Dendritic cell treated with granulocyte-macrophage colony-stimulating factor and Interleukin-4, amounts not matched to agents 40 ng/mL and 50 ng/mL, for 4 days (primary cell): Measurements from ENCODE around the gene RELA.
A peak's percentile ranks its signal among the peaks of the same experiment; 100 is the strongest.

Source experiments
- H3K27ac Mint-ChIP-seq: one replicate; pipeline ENCODE4 v1.8.0; 2022; ENCODE audit warnings: mild to moderate bottlenecking, mixed read lengths
- H3K27me3 Mint-ChIP-seq: one replicate; pipeline ENCODE4 v1.8.0; 2022; ENCODE audit warnings: mild to moderate bottlenecking, mixed read lengths
- H3K36me3 Mint-ChIP-seq: one replicate; pipeline ENCODE4 v1.8.0; 2022; ENCODE audit warnings: low read depth, mixed read lengths
- H3K4me1 Mint-ChIP-seq: one replicate; pipeline ENCODE4 v1.8.0; 2022; ENCODE audit warnings: low read depth, mixed read lengths
- H3K4me3 Mint-ChIP-seq: one replicate; pipeline ENCODE4 v1.8.0; 2022; ENCODE audit warnings: mild to moderate bottlenecking, moderate library complexity, mixed read lengths
- H3K9me3 Mint-ChIP-seq: one replicate; pipeline ENCODE4 v1.8.0; 2022; ENCODE audit warnings: mixed read lengths
- intact Hi-C: fragments of 100-400 bp; cut with micrococcal nuclease; formaldehyde crosslinking; loops from one replicate; pipeline ENCODE4 v1.15.0; 2022

Gene RELA

DNA sequence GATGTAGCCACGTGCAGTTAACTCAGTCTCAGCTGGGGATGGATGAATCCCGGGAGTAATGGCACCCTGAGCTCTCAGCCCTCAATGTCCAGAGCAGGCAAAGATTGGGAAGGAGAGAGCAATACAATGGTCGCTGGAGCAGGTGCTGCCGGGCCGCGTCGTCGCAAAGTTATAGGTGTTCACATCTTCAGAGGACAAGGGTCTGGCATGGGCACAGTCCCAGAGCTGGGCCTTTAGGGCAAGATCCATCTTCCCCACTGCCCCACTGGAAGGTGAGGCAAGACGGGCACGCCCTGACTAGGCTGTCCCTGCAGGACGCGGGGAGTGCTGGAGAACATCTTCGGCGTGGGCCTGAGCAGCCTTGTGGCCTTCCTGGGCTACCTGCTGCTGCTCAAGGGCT, 39.5 kb downstream of the RELA start:
- no peak overlapping the region for H3K4me3 Mint-ChIP-seq
- H3K9me3 Mint-ChIP-seq: no peaks in the 10 kb centered on the region
- peaks cover 26% of the 10 kb centered on the region for H3K4me1 Mint-ChIP-seq
- no peak overlapping the region for H3K27ac Mint-ChIP-seq
- H3K36me3 Mint-ChIP-seq: peaks cover 100% of the 10 kb centered on the region
- intact Hi-C loops: no loop called here
- no peaks in the 10 kb centered on the region for H3K27me3 Mint-ChIP-seq

DNA sequence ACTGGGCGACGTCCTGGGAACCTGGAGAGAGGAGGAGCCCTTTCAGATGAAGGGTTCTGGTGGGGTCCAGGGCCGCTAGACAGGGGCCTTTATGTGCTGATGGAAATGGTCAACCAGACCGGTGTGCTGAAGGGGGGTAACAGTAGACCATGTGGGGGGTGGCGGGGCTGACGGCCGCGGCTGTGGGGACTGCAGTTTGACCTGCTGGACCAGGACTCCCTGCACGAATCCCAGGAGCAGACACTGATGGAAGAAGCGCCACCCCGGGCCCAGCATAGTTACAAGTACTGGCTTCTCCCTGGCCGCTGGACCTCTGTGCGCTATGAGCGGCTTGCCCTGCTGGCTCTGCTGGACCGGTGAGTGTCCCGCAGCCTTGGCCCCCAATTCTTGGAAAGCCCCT, 40.7 kb downstream of the RELA start:
- Mint-ChIP-seq H3K27me3 (no peaks in the 10 kb centered on the region), H3K4me1 (peaks cover 26% of the 10 kb centered on the region), H3K4me3 (no peak overlapping the region), H3K36me3 (peaks cover 100% of the 10 kb centered on the region), H3K27ac (no peak overlapping the region), H3K9me3 (no peaks in the 10 kb centered on the region)
- intact Hi-C loops: no loop called here

DNA sequence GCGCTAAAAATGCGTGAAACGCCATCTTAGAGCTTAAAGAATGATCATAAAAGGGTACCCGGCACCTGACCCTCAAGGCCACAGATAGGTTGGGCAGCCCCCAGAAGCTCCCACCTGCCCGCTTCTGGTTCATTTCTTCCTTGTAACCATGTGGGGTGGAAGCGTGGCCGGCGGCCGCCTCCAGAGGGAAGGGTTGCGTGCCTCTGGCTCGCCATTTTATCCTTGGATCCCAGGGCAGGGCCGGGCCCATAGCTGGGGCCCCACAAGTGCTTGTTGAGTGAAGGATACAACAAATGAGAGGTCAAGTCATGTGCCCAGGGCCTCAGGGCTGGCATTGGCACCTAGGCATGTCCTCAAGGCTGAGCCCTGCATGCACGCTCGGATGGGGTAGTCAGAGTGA, 41.3 kb downstream of the RELA start:
- peaks cover 100% of the 10 kb centered on the region for H3K36me3 Mint-ChIP-seq
- H3K27ac Mint-ChIP-seq: no peak overlapping the region
- intact Hi-C loops: no loop called here
- no peaks in the 10 kb centered on the region for H3K27me3 Mint-ChIP-seq
- no peaks in the 10 kb centered on the region for H3K9me3 Mint-ChIP-seq
- no peak overlapping the region for H3K4me3 Mint-ChIP-seq
- H3K4me1 Mint-ChIP-seq: peaks cover 28% of the 10 kb centered on the region

DNA sequence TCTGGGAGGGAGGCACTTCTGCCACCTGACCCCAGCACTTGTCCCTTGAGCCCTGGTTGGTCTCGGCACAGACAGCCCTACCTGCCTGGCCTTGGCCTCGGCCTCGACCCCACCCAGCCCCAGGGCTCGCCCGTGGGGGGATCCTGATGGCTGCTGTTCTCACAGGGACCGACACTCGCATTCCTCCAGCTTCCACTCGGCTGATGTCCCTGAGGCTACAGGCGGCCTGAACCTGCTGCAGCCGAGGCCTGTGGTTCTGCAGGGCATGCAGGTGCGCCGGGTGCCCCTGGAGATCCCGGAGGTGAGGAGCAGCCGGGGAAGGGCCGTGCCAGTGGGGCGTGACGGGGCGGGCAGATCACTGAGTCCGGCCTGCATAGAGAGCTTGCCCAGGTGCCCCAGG, 42.0 kb downstream of the RELA start:
- no peak overlapping the region for H3K4me3 Mint-ChIP-seq
- no peak overlapping the region for H3K27ac Mint-ChIP-seq
- peaks cover 24% of the 10 kb centered on the region for H3K4me1 Mint-ChIP-seq
- peaks cover 97% of the 10 kb centered on the region for H3K36me3 Mint-ChIP-seq
- H3K27me3 Mint-ChIP-seq: no peaks in the 10 kb centered on the region
- intact Hi-C loops: no loop called here
- no peaks in the 10 kb centered on the region for H3K9me3 Mint-ChIP-seq

DNA sequence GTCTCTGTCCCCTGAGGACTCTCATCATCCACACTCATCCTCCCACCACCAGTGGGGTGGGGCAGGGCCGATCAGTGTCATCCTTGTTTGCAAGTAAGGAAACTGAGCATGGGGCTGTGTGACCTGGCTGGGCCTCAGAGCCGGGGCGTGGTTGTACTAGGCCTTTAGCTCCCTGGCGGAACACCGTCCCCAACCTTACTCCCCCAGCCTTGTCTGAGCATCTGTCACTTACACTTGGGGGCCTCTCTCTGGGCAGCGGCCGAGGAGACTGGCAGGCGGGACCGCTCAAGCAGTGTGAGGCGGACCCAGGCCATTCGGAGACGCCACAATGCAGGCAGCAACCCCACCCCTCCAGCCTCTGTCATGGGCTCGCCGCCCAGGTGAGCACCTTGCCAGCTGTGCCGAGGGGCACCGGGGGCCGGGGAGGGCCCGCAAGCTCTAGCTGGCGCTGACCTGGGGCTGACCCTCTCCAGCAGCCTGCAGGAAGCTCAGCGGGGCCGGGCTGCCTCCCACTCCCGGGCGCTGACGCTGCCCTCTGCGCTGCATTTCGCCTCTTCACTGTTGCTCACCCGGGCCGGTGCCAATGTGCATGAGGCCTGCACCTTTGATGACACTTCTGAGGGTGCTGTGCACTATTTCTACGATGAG, 43.3 kb downstream of the RELA start:
- Mint-ChIP-seq H3K27ac (no peak overlapping the region), H3K4me1 (peaks cover 23% of the 10 kb centered on the region), H3K9me3 (no peaks in the 10 kb centered on the region), H3K27me3 (no peaks in the 10 kb centered on the region), H3K4me3 (no peak overlapping the region), H3K36me3 (peaks cover 93% of the 10 kb centered on the region)
- intact Hi-C loops: no loop called here

DNA sequence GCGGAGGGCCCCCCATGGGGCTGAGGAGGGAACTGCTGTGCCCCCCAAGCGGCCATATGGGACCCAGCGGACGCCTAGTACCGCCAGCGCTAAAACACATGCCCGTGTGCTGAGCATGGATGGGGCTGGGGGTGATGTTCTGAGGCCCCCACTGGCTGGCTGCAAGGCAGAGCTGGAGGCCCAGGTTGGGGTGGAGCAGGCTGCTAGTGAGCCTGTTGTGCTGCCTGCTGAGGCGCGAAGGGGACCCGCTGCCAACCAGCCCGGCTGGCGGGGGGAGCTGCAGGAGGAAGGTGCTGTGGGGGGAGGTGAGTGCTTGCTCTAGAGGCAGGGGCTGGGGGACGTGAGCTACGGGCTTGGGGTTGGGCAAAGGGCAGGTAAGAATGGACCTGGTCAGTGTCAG, 44.0 kb downstream of the RELA start:
- no peaks in the 10 kb centered on the region for H3K27me3 Mint-ChIP-seq
- H3K27ac Mint-ChIP-seq: no peak overlapping the region
- no peaks in the 10 kb centered on the region for H3K9me3 Mint-ChIP-seq
- H3K4me1 Mint-ChIP-seq: peaks cover 23% of the 10 kb centered on the region
- H3K4me3 Mint-ChIP-seq: no peak overlapping the region
- intact Hi-C loops: no loop called here
- peaks cover 93% of the 10 kb centered on the region for H3K36me3 Mint-ChIP-seq

DNA sequence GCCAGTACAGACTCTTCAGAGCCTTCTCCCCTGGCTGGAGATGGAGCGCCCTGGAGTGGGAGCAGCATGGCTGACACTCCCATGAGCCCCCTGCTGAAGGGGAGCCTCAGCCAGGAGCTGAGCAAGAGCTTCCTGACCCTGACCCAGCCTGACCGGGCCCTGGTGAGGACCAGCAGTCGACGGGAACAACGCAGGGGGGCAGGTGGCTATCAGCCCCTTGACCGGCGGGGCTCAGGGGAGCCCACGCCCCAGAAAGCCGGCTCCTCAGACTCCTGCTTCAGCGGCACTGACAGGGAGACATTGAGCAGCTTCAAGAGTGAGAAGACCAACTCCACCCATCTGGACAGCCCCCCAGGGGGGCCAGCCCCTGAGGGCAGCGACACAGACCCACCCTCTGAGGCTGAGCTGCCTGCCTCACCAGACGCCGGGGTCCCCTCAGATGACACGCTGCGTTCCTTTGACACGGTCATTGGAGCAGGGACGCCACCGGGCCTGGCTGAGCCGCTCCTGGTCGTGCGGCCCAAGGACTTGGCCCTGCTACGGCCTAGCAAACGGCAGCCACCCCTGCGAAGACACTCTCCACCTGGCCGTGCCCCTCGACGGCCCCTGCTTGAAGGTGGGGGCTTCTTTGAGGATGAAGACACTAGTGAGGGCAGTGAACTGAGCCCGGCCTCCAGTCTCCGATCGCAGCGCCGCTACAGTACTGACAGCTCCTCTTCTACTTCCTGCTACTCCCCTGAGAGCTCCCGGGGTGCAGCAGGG, 44.5 kb downstream of the RELA start:
- H3K36me3 Mint-ChIP-seq: peaks cover 93% of the 10 kb centered on the region
- H3K4me3 Mint-ChIP-seq: no peak overlapping the region
- H3K4me1 Mint-ChIP-seq: peaks cover 26% of the 10 kb centered on the region
- intact Hi-C loops: no loop called here
- no peaks in the 10 kb centered on the region for H3K27me3 Mint-ChIP-seq
- H3K9me3 Mint-ChIP-seq: no peaks in the 10 kb centered on the region
- no peak overlapping the region for H3K27ac Mint-ChIP-seq

DNA sequence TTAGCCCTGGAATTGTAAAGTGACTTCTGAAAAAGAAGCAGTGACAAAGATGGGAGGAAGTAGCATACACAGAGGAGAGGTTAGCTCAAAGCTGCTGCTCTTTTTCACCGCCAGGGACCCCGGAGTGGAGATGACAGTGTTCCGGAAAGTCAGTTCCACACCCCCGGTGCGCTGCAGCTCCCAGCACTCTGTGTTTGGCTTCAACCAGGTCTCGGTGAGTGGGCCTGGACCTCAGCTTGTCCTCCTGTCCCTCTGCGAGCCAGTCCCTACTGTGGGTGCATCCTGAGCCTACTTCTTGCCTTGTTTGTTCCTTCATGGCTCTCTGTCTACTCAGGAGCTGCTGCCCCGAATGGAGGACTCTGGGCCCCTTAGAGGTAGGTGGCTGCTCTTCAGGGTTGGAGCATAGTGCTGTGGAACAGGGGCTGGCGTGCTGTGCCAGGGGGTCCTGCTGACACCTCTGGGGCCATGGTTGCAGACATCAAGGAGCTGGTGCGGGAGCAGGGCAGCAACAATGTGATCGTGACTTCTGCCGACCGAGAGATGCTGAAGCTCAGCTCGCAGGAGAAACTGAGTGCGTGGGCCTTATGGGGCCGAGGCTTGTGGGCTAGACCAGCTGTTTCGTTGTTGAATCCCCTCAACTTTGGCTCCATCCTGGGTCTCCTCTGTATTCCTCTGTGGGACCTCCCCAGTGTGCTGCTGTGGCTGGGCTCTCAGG, 45.4 kb downstream of the RELA start:
- Mint-ChIP-seq H3K4me3 (peak overlapping the region; percentile 91), H3K36me3 (peaks cover 93% of the 10 kb centered on the region), H3K27ac (peak overlapping the region; percentile 95), H3K4me1 (peaks cover 35% of the 10 kb centered on the region), H3K9me3 (no peaks in the 10 kb centered on the region), H3K27me3 (no peaks in the 10 kb centered on the region)
- intact Hi-C loops: no loop called here

DNA sequence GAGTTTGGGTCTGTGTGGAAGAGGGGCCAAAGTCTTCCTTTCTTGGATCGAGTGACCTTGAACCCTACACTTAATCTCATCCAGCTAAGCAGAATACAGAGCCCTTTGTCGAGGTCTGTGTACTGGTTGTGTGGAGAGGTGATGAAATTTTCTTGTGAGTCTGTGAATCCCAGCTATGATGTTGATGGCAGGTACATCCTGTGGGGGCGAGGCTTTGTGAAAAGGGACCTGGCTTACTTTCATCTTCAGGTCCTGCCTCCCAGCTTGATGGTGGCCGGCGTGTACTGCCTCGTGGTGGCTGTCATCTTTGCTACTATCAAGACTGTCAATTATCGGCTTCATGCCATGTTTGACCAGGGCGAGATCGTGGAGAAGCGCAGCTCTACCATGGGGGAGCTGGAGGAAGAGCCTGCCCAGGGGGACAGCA, 46.1 kb downstream of the RELA start:
- no peaks in the 10 kb centered on the region for H3K27me3 Mint-ChIP-seq
- peak overlapping the region; percentile 95 for H3K27ac Mint-ChIP-seq
- H3K9me3 Mint-ChIP-seq: no peaks in the 10 kb centered on the region
- peaks cover 93% of the 10 kb centered on the region for H3K36me3 Mint-ChIP-seq
- intact Hi-C loops: no loop called here
- H3K4me3 Mint-ChIP-seq: peak overlapping the region; percentile 91
- H3K4me1 Mint-ChIP-seq: peaks cover 42% of the 10 kb centered on the region

DNA sequence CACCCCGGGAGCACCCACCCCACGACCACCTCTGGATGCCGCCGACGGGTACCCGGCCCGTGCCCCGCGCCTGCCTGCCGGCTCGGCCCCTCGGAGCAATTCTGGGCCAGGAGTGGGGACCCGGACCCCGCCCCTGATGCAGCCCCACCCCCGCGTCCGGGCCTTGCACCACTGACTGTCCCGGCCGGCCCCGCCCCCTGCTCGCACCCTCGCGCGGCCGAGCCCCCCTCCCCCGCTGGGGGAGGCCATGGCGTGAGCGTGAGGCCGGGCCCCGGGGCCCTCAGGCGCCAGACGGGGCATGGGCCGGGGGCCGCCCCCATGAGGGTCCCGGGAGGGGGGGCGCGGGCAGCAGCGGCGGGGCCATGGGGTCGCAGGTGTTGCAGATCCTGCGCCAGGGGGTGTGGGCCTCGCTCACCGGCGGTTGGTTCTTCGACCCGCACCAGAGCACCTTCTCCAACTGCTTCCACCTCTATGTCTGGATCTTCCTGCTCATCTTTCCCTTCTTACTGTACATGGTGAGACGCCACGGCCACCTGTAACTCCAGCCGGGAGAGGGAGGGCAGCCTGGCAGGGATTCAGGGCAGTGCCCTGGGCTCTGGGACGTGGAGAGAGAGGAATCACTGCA, 46.7 kb downstream of the RELA start:
- Mint-ChIP-seq H3K27me3 (no peaks in the 10 kb centered on the region), H3K4me3 (peak overlapping the region; percentile 91), H3K36me3 (peaks cover 93% of the 10 kb centered on the region), H3K4me1 (peaks cover 47% of the 10 kb centered on the region), H3K9me3 (no peaks in the 10 kb centered on the region), H3K27ac (peak overlapping the region; percentile 95)
- intact Hi-C loops: loop anchor here (1.0 to 2.0 kb wide), 3 partner anchors 37 to 47 kb away; no protein-coding TSS in a partner anchor

DNA sequence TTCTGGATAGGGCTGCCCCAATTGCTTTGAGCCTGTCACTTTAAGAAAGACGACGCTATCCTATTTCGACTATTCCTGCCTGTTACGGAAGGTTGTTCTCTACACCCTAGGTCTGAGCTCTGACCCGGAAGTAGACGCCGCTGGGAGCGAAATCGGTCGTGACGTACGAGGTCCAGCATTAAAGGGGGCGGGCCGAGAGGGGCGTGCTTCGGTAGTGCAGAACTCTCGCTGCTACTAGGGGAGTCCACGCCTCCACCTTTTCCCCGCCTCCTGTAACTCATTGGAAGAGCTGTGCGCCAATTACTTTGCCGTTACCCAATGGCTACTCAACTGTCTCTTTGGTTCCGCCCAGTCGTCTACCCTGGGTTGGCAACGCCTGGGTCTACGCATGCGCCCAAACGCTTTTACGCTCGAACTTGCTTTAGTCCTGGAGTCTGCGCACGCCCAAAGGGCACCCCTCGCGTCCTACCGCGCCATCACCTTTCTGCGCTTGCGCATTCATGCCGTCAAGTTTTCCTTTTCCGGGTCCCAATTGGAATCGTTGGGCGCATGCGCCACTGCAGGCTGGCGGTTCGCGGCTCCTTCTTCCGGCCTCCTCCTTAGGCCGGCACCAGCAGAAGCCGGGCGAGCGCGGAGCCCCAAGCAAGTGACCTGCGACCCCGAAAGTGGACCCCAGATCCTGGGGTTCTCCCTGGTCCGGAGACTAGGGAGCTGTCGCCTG, 47.3 kb downstream of the RELA start, which contains the start of gene PCNX3:
PCNX3 (plus strand) TSS at position 548 of the 721 bp plus-strand sequence. CDS start 536 bp downstream, outside the sequence.
- H3K27me3 Mint-ChIP-seq: no peaks in the 10 kb centered on the region
- no peaks in the 10 kb centered on the region for H3K9me3 Mint-ChIP-seq
- H3K27ac Mint-ChIP-seq: peak within 1 kb of the TSS; percentile 95
- H3K36me3 Mint-ChIP-seq: peaks cover 93% of the 10 kb centered on the region
- peaks cover 54% of the 10 kb centered on the region for H3K4me1 Mint-ChIP-seq
- peak within 1 kb of the TSS; percentile 91 for H3K4me3 Mint-ChIP-seq
- intact Hi-C loops: loop anchor here (1.0 to 2.0 kb wide), 3 partner anchors 37 to 48 kb away; no protein-coding TSS in a partner anchor

DNA sequence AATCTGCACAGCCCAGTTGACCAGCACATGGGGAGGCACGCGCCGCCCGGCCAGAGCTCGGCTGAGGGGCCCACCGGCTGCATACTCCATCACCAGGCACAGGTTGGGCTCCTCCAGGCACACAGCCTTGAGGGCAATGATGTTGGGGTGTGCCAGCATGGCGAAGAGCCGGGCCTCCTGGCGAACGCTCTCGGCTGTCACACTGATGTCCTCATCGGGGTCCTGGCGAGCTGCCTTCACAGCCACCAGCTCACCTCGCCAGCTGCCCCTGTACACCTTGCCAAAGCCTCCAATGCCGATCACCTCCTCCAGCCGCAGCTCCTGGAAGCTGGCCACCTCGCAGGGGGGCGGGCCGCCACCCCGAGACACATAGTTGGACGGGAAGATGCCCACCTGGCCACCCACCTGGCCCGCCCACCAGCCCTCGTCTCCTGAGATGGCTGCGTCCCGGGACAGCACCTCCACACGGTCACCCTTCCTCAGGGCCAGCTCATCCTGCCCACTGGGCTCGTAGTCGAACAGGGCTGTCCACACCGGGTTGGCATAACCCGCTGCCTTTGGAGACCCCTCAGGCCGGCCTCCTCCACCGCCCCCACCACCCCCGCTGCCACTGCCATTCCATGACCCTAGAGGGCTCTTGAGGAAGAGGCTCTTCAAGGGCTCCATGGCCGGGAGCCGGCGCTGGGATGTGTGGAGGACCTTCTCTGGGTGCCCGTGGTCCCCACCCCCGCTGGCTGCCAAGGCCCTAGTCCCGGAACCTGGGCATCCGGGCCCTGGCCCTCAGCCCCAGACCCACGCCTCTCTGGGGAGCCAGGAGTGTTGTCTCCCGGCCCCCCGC, 49.4 kb downstream of the RELA start:
- H3K27me3 Mint-ChIP-seq: no peaks in the 10 kb centered on the region
- intact Hi-C loops: no loop called here

More for the DNA sequence above, 49.4 kb downstream of the RELA start:
- H3K4me1 Mint-ChIP-seq: peaks cover 66% of the 10 kb centered on the region
- no peaks in the 10 kb centered on the region for H3K9me3 Mint-ChIP-seq
- peak overlapping the region; percentile 95 for H3K27ac Mint-ChIP-seq
- H3K36me3 Mint-ChIP-seq: peaks cover 93% of the 10 kb centered on the region
- H3K4me3 Mint-ChIP-seq: peak overlapping the region; percentile 91
